HG02623 (cell line): ENCODE measurements around the gene PIK3R6.

Experiments
- ATAC-seq: cut with Tn5 transposase; IDR thresholded peaks from one replicate; pipeline ENCODE4 v1.9.1; 2021; ENCODE audit warnings: moderate library complexity; ENCODE audit not compliant: unreplicated experiment

PIK3R6 gene

GRCh38 chr17:8798846-8799569 is 68.5 kb downstream of the PIK3R6 start, which contains the start of gene MFSD6L:
MFSD6L (minus strand) TSS chr17:8799365; CDS start chr17:8799120, 245 bp downstream.
- no peak for ATAC-seq

GRCh38 chr17:8798176-8798845 is 69.2 kb downstream of the PIK3R6 start:
- no peak for ATAC-seq

- no peak for ATAC-seq
Measured at GRCh38 chr17:8797621-8798175, 69.8 kb downstream of the PIK3R6 start.

- ATAC-seq = no peak
Measured at GRCh38 chr17:8794636-8795035, 72.8 kb downstream of the PIK3R6 start.

GRCh38 chr17:8793649-8794048 is 73.8 kb downstream of the PIK3R6 start:
- no peak for ATAC-seq

- no peak for ATAC-seq
Measured at GRCh38 chr17:8792646-8793045, 74.8 kb downstream of the PIK3R6 start.

- ATAC-seq = no peak
Measured at GRCh38 chr17:8791910-8792270, 75.6 kb downstream of the PIK3R6 start.

GRCh38 chr17:8791248-8791909 is 76.1 kb downstream of the PIK3R6 start:
- ATAC-seq = no peak

- ATAC-seq = no peak
Measured at GRCh38 chr17:8789743-8790142, 77.7 kb downstream of the PIK3R6 start.

GRCh38 chr17:8788998-8789397 is 78.5 kb downstream of the PIK3R6 start:
- ATAC-seq = no peak

- ATAC-seq = no peak
Measured at GRCh38 chr17:8785547-8786413, 81.7 kb downstream of the PIK3R6 start.

- ATAC-seq = no peak
Measured at GRCh38 chr17:8782176-8782575, 85.3 kb downstream of the PIK3R6 start.

- ATAC-seq = no peak
Measured at GRCh38 chr17:8781776-8782175, 85.7 kb downstream of the PIK3R6 start.

- no peak for ATAC-seq
Measured at GRCh38 chr17:8776881-8777280, 90.6 kb downstream of the PIK3R6 start.

- ATAC-seq = no peak
Measured at GRCh38 chr17:8776248-8776647, 91.2 kb downstream of the PIK3R6 start.

GRCh38 chr17:8766731-8767130 is 100.7 kb downstream of the PIK3R6 start:
- no peak for ATAC-seq

- ATAC-seq = no peak
Measured at GRCh38 chr17:8762012-8762411, 105.5 kb downstream of the PIK3R6 start.

- no peak for ATAC-seq
Measured at GRCh38 chr17:8758137-8758596, 109.3 kb downstream of the PIK3R6 start, which contains the start of gene SPDYE4. SPDYE4 (minus strand) TSS chr17:8758546; CDS start chr17:8758382, 164 bp downstream.

- no peak for ATAC-seq
Measured at GRCh38 chr17:8757189-8757588, 110.3 kb downstream of the PIK3R6 start.

GRCh38 chr17:8755590-8756255 is 111.8 kb downstream of the PIK3R6 start:
- no peak for ATAC-seq
